AG08396 (cell line): Measurements from ENCODE around the gene OR52I1.

ENCODE experiments used
- DNase-seq: peaks from one replicate; pipeline ENCODE4 v3.0.0; 2012; ENCODE audit warnings: low spot score, mixed read lengths

The OR52I1 gene, protein sequence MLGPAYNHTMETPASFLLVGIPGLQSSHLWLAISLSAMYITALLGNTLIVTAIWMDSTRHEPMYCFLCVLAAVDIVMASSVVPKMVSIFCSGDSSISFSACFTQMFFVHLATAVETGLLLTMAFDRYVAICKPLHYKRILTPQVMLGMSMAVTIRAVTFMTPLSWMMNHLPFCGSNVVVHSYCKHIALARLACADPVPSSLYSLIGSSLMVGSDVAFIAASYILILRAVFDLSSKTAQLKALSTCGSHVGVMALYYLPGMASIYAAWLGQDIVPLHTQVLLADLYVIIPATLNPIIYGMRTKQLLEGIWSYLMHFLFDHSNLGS

DNA sequence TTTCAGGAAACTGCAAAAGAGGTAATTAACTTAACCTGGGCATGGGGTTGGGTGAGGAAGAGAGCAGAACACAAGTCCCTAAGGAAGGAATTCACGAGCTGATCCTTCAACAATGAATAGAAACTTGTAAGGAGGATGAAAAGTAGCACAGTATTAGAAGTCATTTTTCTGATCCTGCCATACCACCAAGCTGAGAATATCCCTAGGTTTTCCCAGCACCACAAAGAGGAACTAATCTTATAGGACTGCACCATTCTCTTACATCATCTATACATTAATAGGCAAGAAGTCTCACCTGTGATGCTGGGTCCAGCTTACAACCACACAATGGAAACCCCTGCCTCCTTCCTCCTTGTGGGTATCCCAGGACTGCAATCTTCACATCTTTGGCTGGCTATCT lies at the start of gene OR52I1:
OR52I1 (plus strand) TSS at position 301 of the 400 bp plus-strand sequence; CDS start at position 301, 0 bp downstream.
- DNase-seq: no peak

- no peak for DNase-seq
These were observed 48.9 kb upstream of the OR52I1 start, which contains the start of gene OR52M1 for GRCh38 chr11:4544891-4545290. Gene OR52M1, plus strand, starts transcription at chr11:4545191. Its CDS starts 0 bp downstream, at chr11:4545191.

- no peak for DNase-seq
These were observed 47.0 kb upstream of the OR52I1 start for GRCh38 chr11:4546878-4547277.

DNA sequence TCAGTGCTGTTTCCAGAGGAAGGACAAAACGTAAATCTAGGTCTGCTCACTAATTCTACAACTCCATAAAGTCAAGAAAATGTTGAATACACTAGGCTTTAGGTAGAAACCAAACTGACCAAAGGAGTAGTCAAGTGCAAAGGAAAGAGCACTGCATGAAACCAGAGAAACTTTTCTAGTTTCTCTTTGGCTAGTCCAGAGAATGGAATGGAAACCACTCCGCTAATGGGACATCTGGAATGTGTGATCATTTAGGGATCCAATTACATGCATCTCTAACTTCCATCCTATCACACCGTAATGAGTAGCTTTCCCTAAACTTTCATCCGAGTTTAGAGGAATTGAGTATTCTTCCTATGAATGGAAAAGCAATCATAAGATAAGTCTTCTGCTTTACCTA lies 46.4 kb upstream of the OR52I1 start:
- DNase-seq: no peak

- no peak for DNase-seq
These were observed 42.4 kb upstream of the OR52I1 start for GRCh38 chr11:4551346-4551979.

- no peak for DNase-seq
These were observed 34.1 kb upstream of the OR52I1 start for GRCh38 chr11:4559527-4560440.

GRCh38 chr11:4560467-4560866 lies 33.4 kb upstream of the OR52I1 start:
- DNase-seq: no peak

DNA sequence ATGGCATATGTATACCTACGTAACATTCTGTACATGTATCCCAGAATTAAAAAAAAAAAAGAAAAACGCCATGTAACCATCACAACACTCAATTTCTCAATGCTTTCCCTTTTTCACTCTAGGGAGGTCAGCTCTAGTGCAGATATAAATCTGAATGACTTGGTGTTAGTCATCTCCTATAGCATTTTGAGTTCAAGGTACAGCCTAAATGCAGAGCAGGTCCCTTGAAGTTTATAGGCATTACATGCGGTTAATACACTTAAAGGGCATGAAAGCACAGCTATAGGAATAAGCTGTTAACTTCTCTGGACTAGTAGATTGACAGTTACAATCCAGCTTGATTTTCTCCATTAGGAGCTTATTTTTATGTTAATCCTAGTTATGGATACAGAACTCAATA lies 28.5 kb upstream of the OR52I1 start:
- no peak for DNase-seq

- no peak for DNase-seq
These were observed 24.8 kb upstream of the OR52I1 start for GRCh38 chr11:4569075-4569474.

- DNase-seq: no peak
These were observed 17.0 kb upstream of the OR52I1 start for GRCh38 chr11:4576880-4577279.

DNA sequence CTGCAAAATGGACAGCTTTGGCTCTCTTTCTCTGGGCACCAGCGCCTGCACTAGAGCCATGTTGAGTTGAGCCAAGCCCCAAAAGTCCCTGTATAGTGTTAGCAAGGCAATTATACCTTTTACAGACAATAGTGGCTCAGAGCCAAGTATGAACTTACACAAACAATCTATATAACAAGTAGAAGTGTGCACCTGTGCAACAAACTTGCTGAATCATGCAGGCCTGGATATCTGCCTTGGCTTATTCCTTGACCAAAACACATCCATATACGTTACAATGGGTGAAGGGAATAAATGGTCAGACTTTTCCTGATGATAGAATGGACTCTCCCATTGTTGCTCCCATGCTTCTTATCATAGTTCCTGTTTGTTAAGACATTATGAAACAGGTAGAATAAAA lies 16.1 kb upstream of the OR52I1 start:
- DNase-seq: no peak

DNA sequence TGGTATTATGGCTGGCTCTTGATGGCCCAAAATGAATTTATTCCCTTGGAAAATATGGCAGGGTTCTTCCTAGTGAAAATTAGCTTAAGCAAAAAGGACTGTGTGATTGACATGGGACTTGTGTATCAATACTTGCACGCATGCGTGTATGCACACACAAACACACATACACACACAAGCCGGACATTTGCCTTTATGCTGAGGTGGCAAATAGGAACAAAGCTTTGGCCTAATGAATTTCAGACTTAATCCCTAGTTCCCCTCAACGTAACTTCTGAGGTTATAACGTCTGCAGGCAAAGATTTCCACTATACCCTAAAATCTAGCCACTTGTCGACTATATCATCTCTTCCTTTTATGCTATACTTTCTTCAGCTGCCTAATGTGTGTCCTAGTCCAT lies 15.2 kb upstream of the OR52I1 start:
- DNase-seq: no peak

DNA sequence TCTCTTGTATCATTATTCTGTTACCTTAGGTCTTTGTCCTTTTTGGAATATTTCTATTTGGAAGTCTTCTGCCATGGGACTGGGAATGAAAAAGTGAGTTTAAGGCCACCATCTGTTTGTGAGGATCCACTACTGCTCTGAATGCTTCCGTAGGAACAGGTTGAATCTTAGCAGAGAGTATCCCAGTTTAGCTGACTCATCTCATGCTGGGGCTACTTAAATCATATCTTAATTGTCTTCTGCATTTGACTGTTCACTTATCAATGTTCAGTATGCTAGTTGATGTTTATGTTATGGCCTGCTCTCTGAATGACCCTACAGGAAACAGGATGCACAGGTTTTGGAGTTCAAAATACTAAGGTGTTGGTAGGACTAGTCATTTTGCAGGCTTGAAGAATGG lies 13.7 kb upstream of the OR52I1 start:
- DNase-seq: no peak

- DNase-seq: no peak
These were observed 12.4 kb upstream of the OR52I1 start, which contains the start of gene OR52I2 for GRCh38 chr11:4581443-4581842. Gene OR52I2, plus strand, starts transcription at chr11:4581743.

GRCh38 chr11:4589017-4589416 lies 4.8 kb upstream of the OR52I1 start:
- DNase-seq: no peak

DNA sequence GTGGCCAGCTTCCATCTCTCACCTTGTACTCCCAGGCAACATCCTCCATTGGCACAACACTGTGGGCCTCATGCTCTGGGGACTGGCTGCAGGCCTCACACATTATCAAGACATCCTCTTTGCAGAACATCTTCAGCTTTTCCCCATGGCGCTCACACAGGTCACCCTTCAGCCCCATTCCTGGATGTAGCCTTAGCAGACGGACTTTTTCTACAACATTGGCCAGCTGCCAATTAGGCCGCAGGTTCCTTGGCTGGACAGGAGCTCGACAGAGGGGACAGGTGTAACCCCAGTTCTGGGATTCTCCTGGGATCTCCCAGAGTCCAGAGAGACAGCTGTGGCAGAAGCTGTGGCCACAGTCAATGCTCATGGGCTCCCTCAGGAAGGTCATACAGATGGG lies 11.2 kb downstream of the OR52I1 start:
- DNase-seq: no peak

- no peak for DNase-seq
These were observed 12.6 kb downstream of the OR52I1 start for GRCh38 chr11:4606231-4607015.

DNA sequence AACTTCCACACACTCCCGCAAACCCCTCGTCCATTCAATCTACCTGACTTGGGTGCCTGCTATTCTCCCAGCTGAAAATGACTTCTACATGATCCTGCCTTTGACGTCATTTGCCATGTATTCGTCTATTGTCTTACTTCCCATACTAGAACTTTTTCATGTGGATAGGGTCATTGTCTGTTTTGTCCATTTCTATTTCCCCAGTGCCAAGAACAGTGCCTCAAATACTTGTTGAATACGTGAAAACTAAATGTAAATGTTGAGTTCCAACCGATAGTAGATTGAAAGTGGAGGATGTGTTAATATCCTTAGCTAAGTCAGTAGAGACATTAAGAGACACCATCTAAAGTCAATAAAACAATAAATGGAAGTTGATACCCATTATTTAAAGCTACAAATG lies 13.3 kb downstream of the OR52I1 start:
- no peak for DNase-seq

GRCh38 chr11:4607781-4608666 lies 14.2 kb downstream of the OR52I1 start, which contains the start of gene TRIM68:
Gene TRIM68, minus strand, starts transcription at chr11:4608231. Its CDS starts 2,727 bp downstream, at chr11:4605504.
- DNase-seq: peak; percentile 99

DNA sequence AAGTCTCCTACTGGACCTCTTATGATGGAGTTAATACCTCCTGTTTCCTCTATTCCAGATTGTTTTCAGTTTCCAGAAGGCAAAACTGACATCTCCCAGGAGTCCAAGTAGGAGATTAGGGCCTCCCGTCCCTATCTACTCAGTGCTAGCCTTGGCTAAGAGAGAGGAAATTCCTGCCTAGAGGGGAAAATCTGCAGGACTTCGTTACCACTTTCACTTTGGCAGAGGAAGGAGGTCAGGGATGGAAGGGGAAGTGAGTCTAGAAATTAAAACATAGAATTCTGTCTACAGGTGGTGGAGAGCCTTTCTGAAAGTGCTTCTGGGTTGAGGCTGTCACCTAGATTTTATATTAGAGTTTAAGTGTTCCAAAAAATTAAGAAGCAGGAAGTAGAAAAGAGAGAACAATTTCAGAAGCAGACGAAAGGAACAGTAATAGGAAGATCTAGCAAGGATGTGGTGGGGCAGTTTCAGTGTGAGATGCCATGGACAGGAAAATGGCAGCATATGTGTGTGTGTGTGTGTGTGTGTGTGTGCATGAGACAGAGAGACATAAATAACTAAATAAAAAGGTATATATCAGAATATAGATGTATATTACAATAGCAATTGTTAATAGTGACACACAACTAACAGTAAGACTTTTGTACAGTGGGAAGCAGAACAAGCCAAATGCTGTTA lies 16.6 kb downstream of the OR52I1 start:
- DNase-seq: no peak
